A673 (cell line): ENCODE results near the gene MARCHF5.

ENCODE experiments used
- CTCF ChIP-seq: fragments of 300-800, 200-600 bp; sonication (generic); conservative IDR thresholded peaks from 2 replicates; pipeline ENCODE4 v1.5.1; 2017; ENCODE audit warnings: low read depth, mild to moderate bottlenecking, antibody characterized with exemption, low read length, moderate library complexity, mixed read lengths
- EZH2 ChIP-seq: fragments of 200-600 bp; sonication (generic); IDR thresholded peaks from 2 replicates; pipeline ENCODE4 v1.6.1; 2017; ENCODE audit warnings: borderline replicate concordance, low read depth, mild to moderate bottlenecking, mixed read lengths, antibody characterized with exemption, low read length; ENCODE audit not compliant: poor library complexity, severe bottlenecking

GRCh38 chr10:92268748-92269147, 22.2 kb upstream of the MARCHF5 start:
- no peak for TF ChIP-seq CTCF
- TF ChIP-seq EZH2 = no peak
